HFFc6 (cell line): Measurements from ENCODE around the gene ANKRD10. TPM values are rescaled to one million over a fixed set of nuclear protein-coding genes. Genes with fewer than 3 reads are reported as not detected.

Experiments used
- DNase-seq: peaks from one replicate; pipeline ENCODE4 v3.0.0-alpha.2; 2018
- H3K27ac Mint-ChIP-seq: 2 replicates; pipeline ENCODE4 v1.8.0; 2020; ENCODE audit warnings: mild to moderate bottlenecking, mixed read lengths
- H3K27me3 Mint-ChIP-seq: 2 replicates; pipeline ENCODE4 v1.8.0; 2021; ENCODE audit warnings: mild to moderate bottlenecking, moderate library complexity, mixed read lengths; ENCODE audit not compliant: insufficient read depth
- H3K36me3 Mint-ChIP-seq: 2 replicates; pipeline ENCODE4 v1.8.0; 2021; ENCODE audit warnings: low read depth, mixed read lengths
- H3K4me1 Mint-ChIP-seq: 2 replicates; pipeline ENCODE4 v1.8.0; 2020; ENCODE audit warnings: low read depth, mixed read lengths
- H3K4me3 Mint-ChIP-seq: 2 replicates; pipeline ENCODE4 v1.8.0; 2020; ENCODE audit warnings: mild to moderate bottlenecking, moderate library complexity, mixed read lengths
- H3K9me3 Mint-ChIP-seq: 2 replicates; pipeline ENCODE4 v1.8.0; 2020; ENCODE audit warnings: mild to moderate bottlenecking, mixed read lengths
- total RNA-seq, 6 experiments: library from RNA; stranded (reverse); fragmentation: NEBNext Ultra II Directional; extraction: Animal tissue kit (Norgen Biotek cat#: 25700); gene quantifications; 2 replicates in 1 of 6; 3 replicates in 5 of 6; pipeline ENCODE4 v1.2.3, GENCODE V29; 2021
- TF ChIP-seq, protein P1 (sequence below): fragments of 200-600 bp; sonication (generic); IDR thresholded peaks from 2 replicates; pipeline ENCODE4 v1.5.0; 2021; ENCODE audit warnings: antibody characterized with exemption, mild to moderate bottlenecking

ANKRD10 gene
- total RNA-seq, 6 experiments from 2014 or later = 27.1 to 37.2 (median 33.5) TPM

DNA sequence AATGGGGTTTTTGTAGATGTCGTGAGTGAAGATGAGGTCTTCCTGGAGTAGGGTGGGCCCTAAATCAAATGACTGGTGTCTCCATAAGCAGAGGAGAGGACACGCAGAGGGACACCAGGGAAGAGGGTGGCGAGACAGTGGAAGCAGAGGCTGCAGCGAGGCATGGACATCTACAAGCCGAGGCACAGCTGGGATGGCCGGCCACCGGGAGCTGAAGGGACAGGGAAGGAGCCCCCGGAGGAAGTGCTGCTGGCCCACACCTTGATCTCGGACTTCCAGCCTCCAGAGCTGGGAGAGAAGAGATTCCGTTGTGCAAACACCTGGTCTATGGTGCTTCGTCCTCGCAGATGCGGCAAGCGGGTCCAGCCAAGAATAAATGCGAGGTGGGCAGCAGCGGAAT, 84.5 kb downstream of the ANKRD10 start:
- TF ChIP-seq, protein P1, sequence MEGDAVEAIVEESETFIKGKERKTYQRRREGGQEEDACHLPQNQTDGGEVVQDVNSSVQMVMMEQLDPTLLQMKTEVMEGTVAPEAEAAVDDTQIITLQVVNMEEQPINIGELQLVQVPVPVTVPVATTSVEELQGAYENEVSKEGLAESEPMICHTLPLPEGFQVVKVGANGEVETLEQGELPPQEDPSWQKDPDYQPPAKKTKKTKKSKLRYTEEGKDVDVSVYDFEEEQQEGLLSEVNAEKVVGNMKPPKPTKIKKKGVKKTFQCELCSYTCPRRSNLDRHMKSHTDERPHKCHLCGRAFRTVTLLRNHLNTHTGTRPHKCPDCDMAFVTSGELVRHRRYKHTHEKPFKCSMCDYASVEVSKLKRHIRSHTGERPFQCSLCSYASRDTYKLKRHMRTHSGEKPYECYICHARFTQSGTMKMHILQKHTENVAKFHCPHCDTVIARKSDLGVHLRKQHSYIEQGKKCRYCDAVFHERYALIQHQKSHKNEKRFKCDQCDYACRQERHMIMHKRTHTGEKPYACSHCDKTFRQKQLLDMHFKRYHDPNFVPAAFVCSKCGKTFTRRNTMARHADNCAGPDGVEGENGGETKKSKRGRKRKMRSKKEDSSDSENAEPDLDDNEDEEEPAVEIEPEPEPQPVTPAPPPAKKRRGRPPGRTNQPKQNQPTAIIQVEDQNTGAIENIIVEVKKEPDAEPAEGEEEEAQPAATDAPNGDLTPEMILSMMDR = no peak
- peaks cover under 1% of the 10 kb centered on the region; the same call in 1 of the 2 replicates for H3K4me1 Mint-ChIP-seq
- H3K9me3 Mint-ChIP-seq = no peaks in the 10 kb centered on the region
- peaks cover 31% of the 10 kb centered on the region for H3K27me3 Mint-ChIP-seq
- H3K4me3 Mint-ChIP-seq = no peak overlapping the region
- no peaks in the 10 kb centered on the region for H3K36me3 Mint-ChIP-seq
- DNase-seq = no peak
- H3K27ac Mint-ChIP-seq = no peak overlapping the region

DNA sequence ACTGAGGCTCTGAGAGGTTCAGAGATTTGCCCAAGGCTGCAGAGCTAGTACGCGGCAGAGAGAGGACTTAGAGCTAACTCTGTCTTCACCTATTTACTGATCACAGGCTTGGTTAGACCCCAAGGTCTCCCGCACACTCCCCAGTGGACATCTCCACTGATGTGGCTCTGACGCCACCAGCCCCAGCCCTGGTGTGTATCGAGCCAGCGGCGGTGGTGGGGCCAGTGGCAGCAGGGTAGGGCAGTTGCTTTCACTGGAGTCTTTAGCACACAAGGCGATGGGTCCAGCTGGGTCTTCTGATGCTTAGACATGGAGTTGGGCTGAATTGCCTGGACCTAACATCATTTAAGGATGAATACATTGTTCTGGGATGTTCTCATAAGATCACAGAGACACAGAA, 85.4 kb downstream of the ANKRD10 start:
- no peak overlapping the region for H3K27ac Mint-ChIP-seq
- H3K27me3 Mint-ChIP-seq = peaks cover 31% of the 10 kb centered on the region
- H3K9me3 Mint-ChIP-seq = no peaks in the 10 kb centered on the region
- DNase-seq = no peak
- TF ChIP-seq, protein P1 = no peak
- no peaks in the 10 kb centered on the region for H3K36me3 Mint-ChIP-seq
- H3K4me3 Mint-ChIP-seq = no peak overlapping the region
- no peaks in the 10 kb centered on the region for H3K4me1 Mint-ChIP-seq

DNA sequence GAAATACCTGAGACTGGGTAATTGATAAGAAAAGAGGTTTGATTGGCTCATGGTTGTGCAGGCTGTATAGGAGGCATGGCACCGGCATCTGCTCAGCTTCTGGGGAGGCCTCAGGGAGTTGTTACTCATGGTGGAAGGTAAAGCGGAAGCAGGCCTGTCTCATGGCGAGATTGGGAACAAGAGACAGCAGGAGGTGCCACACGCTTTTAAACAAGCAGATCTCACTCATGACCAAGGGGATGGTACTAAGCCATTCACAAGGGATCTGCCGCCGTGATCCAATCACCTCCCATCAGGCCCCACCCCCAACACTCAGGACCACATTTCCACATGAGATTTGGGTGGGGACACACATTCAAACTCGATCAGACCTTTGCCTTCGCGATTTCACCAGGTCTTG, 86.2 kb downstream of the ANKRD10 start:
- DNase-seq = no peak
- TF ChIP-seq, protein P1 = no peak
- Mint-ChIP-seq H3K27me3 (peaks cover 27% of the 10 kb centered on the region), H3K9me3 (no peaks in the 10 kb centered on the region), H3K4me3 (no peak overlapping the region), H3K4me1 (no peaks in the 10 kb centered on the region), H3K27ac (no peak overlapping the region), H3K36me3 (no peaks in the 10 kb centered on the region)

Other genes with a start within 250 kb of the ANKRD10 start
- 10 to 100 TPM; 50.1 to 68.0 (median 52.9) TPM for gene CARS2, start 209.0 kb downstream of the ANKRD10 start, total RNA-seq
- gene ING1, start 201.4 kb downstream of the ANKRD10 start, total RNA-seq = 1 to 10 TPM; 6.2 to 9.6 (median 8.1) TPM
- 10 to 100 TPM; 32.3 to 38.1 (median 35.0) TPM for gene ARHGEF7, start 200.2 kb upstream of the ANKRD10 start, total RNA-seq